ENCODE results near the gene PPIB. TPM values are rescaled to one million over a fixed set of nuclear protein-coding genes. Genes with fewer than 3 reads are reported as not detected.

Gene PPIB
- polyA plus RNA-seq, 1 donor (not counting 4 experiments of a cell fraction or from before 2014, with no cell fraction given) = 544 TPM

DNA sequence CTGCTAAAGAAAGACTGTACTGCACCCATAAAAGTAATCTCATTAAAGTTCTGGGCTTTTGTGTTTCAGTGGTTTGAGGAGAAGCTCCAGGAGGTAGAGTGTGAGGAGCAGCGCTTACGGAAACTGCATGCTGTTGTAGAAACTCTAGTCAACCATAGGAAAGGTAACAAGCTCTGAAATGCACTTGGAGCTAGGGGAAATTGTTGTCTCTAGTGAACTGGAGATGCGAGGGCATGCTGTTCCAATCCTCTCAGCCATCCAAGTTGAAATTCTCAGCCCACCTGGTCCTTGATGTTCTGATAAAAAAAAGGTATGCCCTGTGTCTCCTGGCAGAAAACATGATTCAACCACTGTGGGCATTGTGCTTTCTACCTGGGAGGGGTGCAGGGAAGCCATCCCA, 32.7 kb downstream of the PPIB start:
- Histone ChIP-seq H3K4me3 (ENCODE audit: control insufficient read depth in 2 of 3, extremely low read depth in 1 of 3, insufficient read depth in 2 of 3, low read depth in 1 of 3, low read length in 3 of 3) (no peak overlapping the region), H2AFZ (ENCODE audit: control insufficient read depth, low read length) (no peak overlapping the region), H4K20me1 (ENCODE audit: control insufficient read depth, extremely low read depth, insufficient read depth, low read length) (no peaks in the 10 kb centered on the region), H3K9me3 (ENCODE audit: control insufficient read depth, low read depth, low read length) (no peaks in the 10 kb centered on the region), H3K4me1 (ENCODE audit: control insufficient read depth, extremely low read depth, insufficient read depth, low read length) (no peaks in the 10 kb centered on the region), H3K36me3 (ENCODE audit: control insufficient read depth in 2 of 2, extremely low read depth in 1 of 2, insufficient read depth in 2 of 2, low read length in 2 of 2) (peaks cover 31 to 38% of the 10 kb centered on the region in 2 experiments), H3K27me3 (ENCODE audit: control insufficient read depth, extremely low read depth, insufficient read depth, low read length) (no peaks in the 10 kb centered on the region), H3K9me1 (ENCODE audit: control insufficient read depth, extremely low read depth, insufficient read depth, low read length) (no peaks in the 10 kb centered on the region), H3K79me2 (ENCODE audit: control insufficient read depth, insufficient read depth, low read length) (no peaks in the 10 kb centered on the region), H3K4me2 (ENCODE audit: control insufficient read depth, extremely low read depth, insufficient read depth, low read depth, low read length) (no peak overlapping the region), H3K9ac (ENCODE audit: control insufficient read depth, extremely low read depth, insufficient read depth, low read length) (no peak overlapping the region), H3K27ac (ENCODE audit: control insufficient read depth, insufficient read depth, low read length) (no peak overlapping the region)
- no peak for FAIRE-seq
- DNase-seq (ENCODE audit: low read depth, low spot score) = no peak
- dilution Hi-C loops (cut with MboI; ENCODE audit: extremely low pct_ligation_motif_present, low sequenced_read_pairs) = no loop called here
- TF ChIP-seq CTCF (optimal IDR thresholded peaks at IDR 0.05 in 1 of 3, IDR thresholded peaks at IDR 0.05 in 1 of 3, conservative IDR thresholded peaks at IDR 0.05 in 1 of 3; ENCODE audit: extremely low read depth in 1 of 3, insufficient read depth in 2 of 3, low read length in 3 of 3) (no peak), EZH2 (IDR thresholded peaks at IDR 0.05; ENCODE audit: low read length) (no peak)

GRCh38 chr15:64127521-64128270, 35.1 kb downstream of the PPIB start:
- no peak overlapping the region for H3K27ac ChIP-seq (ENCODE audit: control insufficient read depth, insufficient read depth, low read length)
- H3K4me3 ChIP-seq (ENCODE audit: control insufficient read depth in 2 of 3, extremely low read depth in 1 of 3, insufficient read depth in 2 of 3, low read depth in 1 of 3, low read length in 3 of 3) = no peak overlapping the region
- DNase-seq (ENCODE audit: low read depth, low spot score) = no peak
- no peaks in the 10 kb centered on the region for H3K27me3 ChIP-seq (ENCODE audit: control insufficient read depth, extremely low read depth, insufficient read depth, low read length)
- H4K20me1 ChIP-seq (ENCODE audit: control insufficient read depth, extremely low read depth, insufficient read depth, low read length) = no peaks in the 10 kb centered on the region
- H2AFZ ChIP-seq (ENCODE audit: control insufficient read depth, low read length) = no peak overlapping the region
- no peaks in the 10 kb centered on the region for H3K4me1 ChIP-seq (ENCODE audit: control insufficient read depth, extremely low read depth, insufficient read depth, low read length)
- dilution Hi-C loops (cut with MboI; ENCODE audit: extremely low pct_ligation_motif_present, low sequenced_read_pairs) = no loop called here
- no peaks in the 10 kb centered on the region for H3K9me1 ChIP-seq (ENCODE audit: control insufficient read depth, extremely low read depth, insufficient read depth, low read length)
- TF ChIP-seq EZH2 (IDR thresholded peaks at IDR 0.05; ENCODE audit: low read length) (no peak), CTCF (optimal IDR thresholded peaks at IDR 0.05 in 1 of 3, IDR thresholded peaks at IDR 0.05 in 1 of 3, conservative IDR thresholded peaks at IDR 0.05 in 1 of 3; ENCODE audit: extremely low read depth in 1 of 3, insufficient read depth in 2 of 3, low read length in 3 of 3) (no peak)
- peaks cover 36 to 43% of the 10 kb centered on the region in 2 experiments for H3K36me3 ChIP-seq (ENCODE audit: control insufficient read depth in 2 of 2, extremely low read depth in 1 of 2, insufficient read depth in 2 of 2, low read length in 2 of 2)
- no peak for FAIRE-seq
- H3K4me2 ChIP-seq (ENCODE audit: control insufficient read depth, extremely low read depth, insufficient read depth, low read depth, low read length) = no peak overlapping the region
- no peaks in the 10 kb centered on the region for H3K9me3 ChIP-seq (ENCODE audit: control insufficient read depth, low read depth, low read length)
- no peaks in the 10 kb centered on the region for H3K79me2 ChIP-seq (ENCODE audit: control insufficient read depth, insufficient read depth, low read length)
- no peak overlapping the region for H3K9ac ChIP-seq (ENCODE audit: control insufficient read depth, extremely low read depth, insufficient read depth, low read length)
